Heart right ventricle (tissue), 16 donors: ENCODE results near the gene AMER3. TPM values are rescaled to one million over a fixed set of nuclear protein-coding genes. Genes with fewer than 3 reads are reported as not detected.

ENCODE experiments used
- ATAC-seq, 8 donors: fragments of 200-7000 bp; cut with Tn5 transposase; one replicate each; pipeline ENCODE4 v1.9.1; 2020; ENCODE audit warnings: mild to moderate bottlenecking in 8 of 8, moderate library complexity in 8 of 8, moderate number of reproducible peaks in 1 of 8
- DNase-seq, 2 donors: peaks; one replicate each; pipeline ENCODE4 v3.0.0-alpha.2; 2020
- H3K27ac ChIP-seq, 10 donors: fragments of 200-600 bp; sonication (generic) in 2 of 10; one replicate each; pipeline versions ENCODE4 v1.5.0 to v1.8.0; 2020 to 2022; ENCODE audit warnings: mild to moderate bottlenecking in 3 of 10
- H3K27me3 ChIP-seq, 7 donors: fragments of 200-600 bp; one replicate each; pipeline ENCODE4 v1.8.0; 2021 to 2022; ENCODE audit warnings: mild to moderate bottlenecking in 2 of 7
- H3K36me3 ChIP-seq, 9 donors: fragments of 200-600 bp; sonication (generic) in 1 of 9; one replicate each; pipeline versions ENCODE4 v1.5.0 to v1.8.0; 2020 to 2022; ENCODE audit warnings: mild to moderate bottlenecking in 2 of 9
- H3K4me1 ChIP-seq, 9 donors: fragments of 200-600 bp; sonication (generic) in 1 of 9; one replicate each; pipeline versions ENCODE4 v1.5.0 to v1.8.0; 2020 to 2022; ENCODE audit warnings: mild to moderate bottlenecking in 4 of 9
- H3K4me3 ChIP-seq, 10 donors: fragments of 200-600 bp; sonication (generic) in 2 of 10; one replicate each; pipeline versions ENCODE4 v1.5.0 to v1.8.0; 2020 to 2022; ENCODE audit warnings: mild to moderate bottlenecking in 7 of 10, moderate library complexity in 2 of 10
- H3K9me3 ChIP-seq, 11 donors: fragments of 200-600 bp in 10 of 11; sonication (generic) in 2 of 11; one replicate each; pipeline versions ENCODE4 v1.5.0 to v1.8.0; 2013 to 2022; ENCODE audit warnings: mild to moderate bottlenecking in 2 of 11, control low read depth in 1 of 11, moderate library complexity in 1 of 11
- CTCF ChIP-seq, 9 donors: fragments of 200-600 bp; sonication (generic) in 2 of 9; IDR thresholded peaks; one replicate each; pipeline versions ENCODE4 v1.5.0 to v1.8.0; 2021 to 2022; ENCODE audit warnings: antibody characterized with exemption in 9 of 9, mild to moderate bottlenecking in 5 of 9, moderate library complexity in 1 of 9
- WGBS, 2 donors: extraction: QIAGEN DNeasy Blood & Tissue Kit; methylation state at CpG; one replicate each; pipeline ENCODE4 v1.1.7; 2013; ENCODE audit warnings: inconsistent platforms in 1 of 2; 5-methylcytosine and 5-hydroxymethylcytosine counted together
- intact Hi-C, 10 donors: fragments of 100-400 bp; cut with DNase I; formaldehyde crosslinking; loops; one replicate each; pipeline versions ENCODE4 v1.11.1 to v1.14.2; 2022
- polyA plus RNA-seq, 2 donors: library from polyadenylated mRNA; stranded (reverse); fragments of 200-250 nt; gene quantifications; one replicate each; pipeline ENCODE4 v1.2.3, GENCODE V29; 2013
- total RNA-seq, 10 donors: library from RNA; stranded (reverse); fragmentation: NEBNext Ultra II Directional in 3 of 10; extraction: Animal tissue kit (Norgen Biotek cat#: 25700) in 3 of 10; gene quantifications; one replicate each; pipeline versions ENCODE4 v1.2.1 to v1.2.4, GENCODE V29; 2021 to 2023
- donor health status: Arrhythmogenic right ventricular cardiomyopathy.
- donor health status: ischemic (EF 13 %, LVEDD 7.1; RV severe dilation, severe dysfunction).
- donor health status: healthy with polysubstance abuse.
- donor health status: DM: no; HTN: yes; CAD: no.
- donor health status: DM: no; HTN: no; CAD: no.
- donor health status: ischemic (EF 25% LVEDD 6.9; RV normal size, moderate dysfunction).
- donor health status: ischemic (EF 25% LVEDD 5.7; RV mildly dilated, moderate dysfunction).
- donor health status: healthy.
- donor health status: DM: yes; HTN: yes; CAD: no.
- donor health status: Ischemic cardiomyopathy.
- donor health status: ischemic (EF 35%, LVEDD 5.7; RV mildly dilated, moderate dysfunction).
- donor health status: nonischemic (EF 11% LVEDD 7.7; RV severe dilation, severe dysfunction).
- donor health status: DM: yes; HTN: yes; CAD: no.
- donor health status: PGD.
- donor health status: ischemic (EF 29% LVEDD 5.4; RV normal size, mild dysfunction).
- donor health status: nonischemic (EF 23%, LVEDD 6.1; RV moderate dilation, normal function).

The AMER3 gene
- total and polyA plus RNA-seq, 12 donors, result not detected

- 73 to 78% methylated on average over 6 of the region's 6 CpGs for WGBS, 2 donors
- Histone ChIP-seq H3K4me3 (no peak overlapping the region), H3K27ac (no peak overlapping the region), H3K27me3 (peaks cover 0 to 37% (median 7%) of the 10 kb centered on the region in 7 donors), H3K9me3 (peaks cover 0 to 13% (median 0%) of the 10 kb centered on the region in 11 donors), H3K4me1 (no peaks in the 10 kb centered on the region), H3K36me3 (no peaks in the 10 kb centered on the region)
- peak; percentile 36 to 62 for DNase-seq
- no peak for TF ChIP-seq CTCF (IDR thresholded peaks at IDR 0.05)
- intact Hi-C loops, result no loop called here
- peak; percentile 23 to 98 (median 72) for ATAC-seq
These were observed 18.9 kb upstream of the AMER3 start for GRCh38 chr2:130736487-130736886.

GRCh38 chr2:130737592-130737991, 17.7 kb upstream of the AMER3 start:
- Histone ChIP-seq H3K27ac (no peak overlapping the region), H3K4me3 (no peak overlapping the region), H3K4me1 (no peaks in the 10 kb centered on the region), H3K36me3 (no peaks in the 10 kb centered on the region), H3K9me3 (peaks cover 0 to 13% (median 0%) of the 10 kb centered on the region in 11 donors), H3K27me3 (peaks cover 0 to 44% (median 7%) of the 10 kb centered on the region in 7 donors)
- DNase-seq, result no peak
- TF ChIP-seq CTCF (IDR thresholded peaks at IDR 0.05), result no peak
- intact Hi-C loops, result no loop called here
- ATAC-seq, result no peak
- 87 to 89% methylated on average over 14 of the region's 14 CpGs for WGBS, 2 donors

GRCh38 chr2:130740671-130741070, 14.7 kb upstream of the AMER3 start:
- 58 to 70% methylated on average over 12 of the region's 12 CpGs for WGBS, 2 donors
- H3K36me3 ChIP-seq, result no peaks in the 10 kb centered on the region
- intact Hi-C loops, result no loop called here

GRCh38 chr2:130743278-130743677, 12.1 kb upstream of the AMER3 start:
- TF ChIP-seq CTCF (IDR thresholded peaks at IDR 0.05), result no peak
- Histone ChIP-seq H3K27me3 (peaks cover 0 to 54% (median 18%) of the 10 kb centered on the region in 7 donors), H3K27ac (no peak overlapping the region), H3K36me3 (no peaks in the 10 kb centered on the region), H3K4me1 (peaks cover 0 to 4% (median 0%) of the 10 kb centered on the region in 9 donors), H3K9me3 (no peaks in the 10 kb centered on the region), H3K4me3 (no peak overlapping the region)
- DNase-seq (no peak), ATAC-seq (no peak)
- intact Hi-C loops, result no loop called here
- WGBS, 2 donors, result 66 to 67% methylated on average over 8 of the region's 8 CpGs

More at GRCh38 chr2:130740671-130741070, 14.7 kb upstream of the AMER3 start:
- TF ChIP-seq CTCF (IDR thresholded peaks at IDR 0.05), result no peak
- peaks cover 0 to 63% (median 15%) of the 10 kb centered on the region in 7 donors for H3K27me3 ChIP-seq
- ATAC-seq, result no peak
- no peak overlapping the region for H3K27ac ChIP-seq
- H3K4me3 ChIP-seq, result no peak overlapping the region
- peaks cover 0 to 4% (median 0%) of the 10 kb centered on the region in 9 donors for H3K4me1 ChIP-seq
- peaks cover 0 to under 1% (median 0%) of the 10 kb centered on the region in 11 donors for H3K9me3 ChIP-seq
- no peak for DNase-seq
